ENCODE measurements around the gene SPAG6.

GRCh38 chr10:22410846-22411245 lies 65.5 kb downstream of the SPAG6 start:
- TF ChIP-seq, protein P1, sequence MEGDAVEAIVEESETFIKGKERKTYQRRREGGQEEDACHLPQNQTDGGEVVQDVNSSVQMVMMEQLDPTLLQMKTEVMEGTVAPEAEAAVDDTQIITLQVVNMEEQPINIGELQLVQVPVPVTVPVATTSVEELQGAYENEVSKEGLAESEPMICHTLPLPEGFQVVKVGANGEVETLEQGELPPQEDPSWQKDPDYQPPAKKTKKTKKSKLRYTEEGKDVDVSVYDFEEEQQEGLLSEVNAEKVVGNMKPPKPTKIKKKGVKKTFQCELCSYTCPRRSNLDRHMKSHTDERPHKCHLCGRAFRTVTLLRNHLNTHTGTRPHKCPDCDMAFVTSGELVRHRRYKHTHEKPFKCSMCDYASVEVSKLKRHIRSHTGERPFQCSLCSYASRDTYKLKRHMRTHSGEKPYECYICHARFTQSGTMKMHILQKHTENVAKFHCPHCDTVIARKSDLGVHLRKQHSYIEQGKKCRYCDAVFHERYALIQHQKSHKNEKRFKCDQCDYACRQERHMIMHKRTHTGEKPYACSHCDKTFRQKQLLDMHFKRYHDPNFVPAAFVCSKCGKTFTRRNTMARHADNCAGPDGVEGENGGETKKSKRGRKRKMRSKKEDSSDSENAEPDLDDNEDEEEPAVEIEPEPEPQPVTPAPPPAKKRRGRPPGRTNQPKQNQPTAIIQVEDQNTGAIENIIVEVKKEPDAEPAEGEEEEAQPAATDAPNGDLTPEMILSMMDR (conservative IDR thresholded peaks at IDR 0.05): no peak
- TF ChIP-seq EZH2 (IDR thresholded peaks at IDR 0.05; ENCODE audit: low read depth): no peak
